GM18499 (cell line): ENCODE data around the gene TCEA3.

ENCODE experiments used
- ATAC-seq: cut with Tn5 transposase; IDR thresholded peaks from one replicate; pipeline ENCODE4 v1.9.1; 2021; ENCODE audit warnings: moderate number of reproducible peaks; ENCODE audit not compliant: insufficient read depth, unreplicated experiment

TCEA3 gene

GRCh38 chr1:23422241-23422877 lies 2.2 kb downstream of the TCEA3 start:
- no peak for ATAC-seq

GRCh38 chr1:23421753-23422240 lies 2.8 kb downstream of the TCEA3 start:
- ATAC-seq, result no peak

GRCh38 chr1:23421343-23421742 lies 3.2 kb downstream of the TCEA3 start:
- no peak for ATAC-seq

DNA sequence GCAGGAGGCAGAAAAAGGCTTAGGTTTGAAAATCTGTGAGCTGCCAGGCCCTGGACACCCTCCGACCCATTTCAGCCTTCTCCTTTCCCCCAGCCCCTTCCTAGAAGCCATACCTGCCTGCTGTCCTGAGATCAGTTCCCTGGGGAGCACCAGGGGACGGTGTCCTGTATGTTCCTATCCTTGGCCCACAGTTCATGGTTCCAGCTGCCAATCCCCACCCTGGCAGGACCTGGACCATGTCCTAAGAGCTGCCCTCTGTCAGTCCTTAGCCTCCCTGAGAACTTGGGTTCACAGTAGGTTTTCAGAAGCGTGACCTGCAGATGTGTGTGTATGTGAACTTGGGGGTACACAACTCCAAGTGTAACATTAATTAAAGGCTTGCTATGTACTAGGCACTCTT lies 3.8 kb downstream of the TCEA3 start:
- no peak for ATAC-seq

DNA sequence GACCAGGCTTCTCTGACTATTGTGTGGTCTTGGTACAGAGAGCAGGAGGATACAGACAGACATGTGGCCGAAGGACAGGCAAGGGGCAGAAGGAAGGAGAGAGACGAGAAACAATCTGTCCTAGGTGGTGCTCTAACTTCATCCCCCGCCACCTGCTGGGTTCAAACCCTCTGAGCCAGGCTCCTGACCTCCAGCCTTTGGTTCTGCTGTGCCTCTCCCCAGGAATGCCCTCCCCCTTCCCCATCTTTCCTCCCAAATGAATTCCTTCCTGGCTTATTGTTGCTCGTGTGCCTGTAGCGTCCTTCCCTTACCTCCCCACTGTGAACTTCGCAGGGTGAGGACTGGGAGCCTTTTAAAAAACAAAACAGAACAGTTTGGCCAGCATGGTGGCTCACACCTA lies 5.4 kb downstream of the TCEA3 start:
- ATAC-seq, result no peak

DNA sequence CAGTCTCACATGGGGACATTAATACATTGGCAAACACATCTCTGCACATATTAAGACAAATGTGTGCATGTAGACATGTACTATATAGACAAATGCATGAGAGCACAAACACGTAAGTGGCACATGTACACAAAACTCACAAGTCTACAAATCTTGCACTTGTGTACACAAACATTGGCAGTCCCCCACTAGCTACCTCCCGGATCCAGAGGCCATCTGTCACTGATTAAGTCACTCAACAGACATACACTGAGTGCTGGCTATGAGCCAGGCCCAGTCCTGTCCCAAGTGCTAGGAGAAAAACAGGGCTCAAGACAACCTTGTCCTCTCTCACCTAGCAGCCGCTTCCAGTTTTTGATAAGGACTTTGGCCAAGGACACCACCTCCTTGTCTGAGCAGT lies 7.0 kb downstream of the TCEA3 start:
- no peak for ATAC-seq

DNA sequence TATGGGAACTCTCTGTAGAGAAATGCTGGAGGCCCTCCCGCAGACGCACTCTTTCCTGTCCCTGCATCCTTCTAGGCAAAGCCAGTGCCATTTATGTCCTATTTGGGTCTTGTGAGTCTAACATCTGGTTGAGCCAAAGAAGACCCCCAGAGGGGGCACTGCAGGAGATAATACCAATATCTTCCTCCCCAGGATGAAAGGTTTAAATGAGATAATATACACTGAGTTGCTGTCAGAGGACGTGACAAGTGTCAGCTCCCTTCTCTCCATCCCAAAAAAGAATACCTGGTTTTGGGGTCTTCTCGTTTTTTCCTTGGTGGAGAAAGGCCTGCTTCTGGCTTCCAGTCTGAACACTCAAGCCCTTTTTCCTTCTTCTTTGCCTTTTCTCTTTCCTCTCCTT lies 7.6 kb downstream of the TCEA3 start:
- ATAC-seq, result no peak

DNA sequence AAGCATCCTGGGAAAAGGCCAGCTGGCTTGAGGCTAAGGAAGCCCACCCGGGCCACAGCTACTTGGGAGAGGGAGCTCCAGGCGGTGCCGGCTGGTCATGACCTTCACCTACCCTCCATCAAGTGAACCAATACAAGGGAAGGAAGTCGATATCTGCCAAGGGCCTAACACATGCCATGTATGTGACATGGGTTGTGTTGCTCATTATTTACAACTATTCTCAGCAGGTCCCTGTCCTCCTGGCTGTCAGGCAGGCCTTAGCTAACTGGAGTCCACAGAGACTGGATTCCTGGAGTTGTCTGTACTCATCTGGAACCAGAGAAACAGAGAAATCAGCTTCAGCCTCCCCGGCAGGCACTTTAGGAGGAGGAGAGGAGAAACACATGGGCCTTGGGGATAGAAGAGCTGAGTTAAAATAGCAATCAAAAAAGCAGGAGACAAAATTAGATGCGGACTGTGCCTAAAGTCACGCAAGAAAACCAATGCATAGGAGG lies 15.7 kb downstream of the TCEA3 start:
- no peak for ATAC-seq

DNA sequence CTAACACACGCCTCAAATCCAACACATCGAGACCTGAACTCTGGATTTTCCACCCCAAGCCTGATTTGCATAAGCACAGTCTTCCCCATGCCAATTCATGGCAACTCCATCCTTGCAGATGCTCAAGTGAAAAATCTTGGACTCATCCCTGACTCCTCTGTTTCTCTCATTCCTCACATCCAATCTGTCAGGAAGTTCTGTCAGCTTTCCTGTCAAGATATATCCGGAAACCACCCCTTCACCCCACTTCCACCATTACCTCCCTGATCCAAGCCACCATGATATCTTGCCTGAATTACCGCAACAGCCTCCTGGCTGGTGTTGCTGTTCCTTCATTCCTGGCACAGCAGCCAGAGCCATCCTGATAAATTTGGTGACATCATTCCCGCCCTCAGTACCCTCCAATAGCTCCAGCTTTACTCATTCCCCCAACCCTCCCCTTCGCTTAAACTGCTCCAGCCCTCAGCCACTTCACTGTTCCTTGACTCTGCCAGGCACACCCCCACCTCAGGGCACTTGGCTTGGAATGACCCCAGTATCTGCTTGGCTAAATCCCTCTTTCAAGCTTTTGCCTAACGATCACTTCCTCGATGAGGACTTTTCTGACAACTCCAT lies 17.4 kb downstream of the TCEA3 start:
- no peak for ATAC-seq

GRCh38 chr1:23405946-23406345 lies 18.6 kb downstream of the TCEA3 start:
- no peak for ATAC-seq

DNA sequence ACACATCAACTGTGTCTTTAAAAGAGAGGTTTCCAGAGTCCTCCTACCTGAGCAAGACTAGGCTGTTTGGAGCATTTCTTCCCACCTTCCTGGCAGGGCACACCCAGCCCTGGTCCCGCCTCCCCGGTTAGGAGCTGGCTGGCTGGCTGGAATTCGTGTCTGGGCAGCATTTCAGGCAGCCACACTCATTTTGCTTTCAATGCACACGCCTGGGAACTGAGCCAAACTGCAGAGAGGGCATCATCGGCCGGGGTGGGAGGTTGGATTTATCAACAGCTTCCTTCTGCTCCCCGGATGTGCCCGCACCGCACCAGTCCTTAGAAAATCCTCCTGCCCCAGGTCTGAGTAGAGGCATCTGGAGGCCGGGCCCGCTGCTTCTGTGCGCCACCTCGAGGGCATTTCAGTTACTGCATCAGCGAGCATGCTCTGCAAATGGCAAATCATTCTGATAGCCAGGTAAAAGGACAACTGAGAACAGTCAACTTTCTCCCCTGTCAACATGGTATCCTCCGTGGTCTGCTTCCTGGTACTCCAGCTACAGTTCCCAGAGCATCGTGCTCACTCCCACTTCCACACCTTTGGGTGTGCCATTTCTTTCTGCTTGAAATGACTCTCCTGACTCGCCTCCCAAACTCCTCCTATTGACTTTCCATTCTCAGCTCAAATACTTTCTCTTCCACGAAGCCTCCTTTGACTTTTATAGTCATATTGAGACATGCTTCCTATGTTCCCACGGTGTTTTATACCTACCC lies 20.6 kb downstream of the TCEA3 start:
- ATAC-seq, result no peak

DNA sequence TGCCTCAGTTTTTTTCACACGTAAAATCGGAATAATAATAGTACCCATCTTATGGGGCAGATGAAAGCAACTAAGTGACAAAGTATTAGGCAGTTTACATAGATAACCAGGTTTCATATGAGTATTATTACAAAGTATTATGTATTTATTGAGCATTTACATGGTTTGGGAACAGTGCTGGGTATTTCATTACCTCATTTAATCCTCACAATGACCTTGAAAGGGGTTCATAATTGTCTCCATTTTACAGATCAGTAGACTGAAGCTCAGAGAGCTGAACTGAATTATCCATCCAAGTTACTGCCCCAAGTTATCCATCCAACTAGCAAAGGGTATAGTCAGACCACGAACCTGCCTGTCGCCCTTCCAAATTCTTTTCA lies 21.2 kb downstream of the TCEA3 start:
- no peak for ATAC-seq

DNA sequence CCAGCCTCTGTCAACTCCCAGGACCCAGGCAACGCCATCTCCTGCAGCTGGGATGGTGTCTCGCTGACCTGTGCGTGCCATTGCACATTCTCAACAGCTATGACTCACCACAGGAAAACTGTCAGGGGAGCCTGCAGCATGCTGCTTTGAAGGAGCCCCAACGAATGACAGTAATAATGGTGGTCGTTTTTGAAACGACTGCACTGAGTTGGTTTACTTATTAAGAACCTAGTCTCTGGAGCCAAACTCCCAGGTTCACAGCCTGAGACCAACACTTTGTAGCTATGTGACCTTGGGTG lies 21.6 kb downstream of the TCEA3 start:
- no peak for ATAC-seq

DNA sequence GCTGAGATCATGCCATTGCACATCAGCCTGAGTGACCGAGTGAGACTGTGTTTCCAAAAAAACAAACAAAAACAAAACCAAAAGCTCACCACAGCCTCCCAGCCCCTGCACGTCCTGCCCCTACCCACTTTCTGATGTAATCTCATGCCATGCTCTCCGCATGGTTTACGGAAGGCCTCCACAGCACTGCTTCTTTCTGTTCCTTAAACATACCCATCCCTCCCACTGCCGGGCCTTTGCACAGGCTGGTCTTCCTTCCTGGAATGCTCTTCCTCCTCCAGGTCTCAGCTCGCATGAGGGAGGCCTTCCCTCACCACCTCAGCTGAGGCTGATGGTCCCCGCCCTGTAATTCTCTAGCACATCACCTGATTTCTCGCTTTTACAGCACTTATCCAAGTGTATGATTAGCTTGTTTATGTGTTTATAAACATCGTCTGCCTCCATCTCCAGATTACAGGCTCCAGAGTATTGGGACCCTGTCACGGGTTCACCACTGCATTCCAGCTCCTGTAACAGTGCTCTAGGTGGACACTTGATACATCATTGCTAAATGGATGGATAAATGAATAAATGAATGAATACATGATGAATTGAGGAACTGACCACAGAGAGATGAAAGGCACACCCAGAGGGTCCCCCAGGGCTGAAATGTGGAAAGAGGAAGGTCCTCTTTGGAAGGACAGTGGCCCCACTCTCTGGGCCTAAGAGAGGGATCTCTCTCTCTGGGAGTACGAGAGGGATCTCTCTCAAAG lies 22.1 kb downstream of the TCEA3 start:
- ATAC-seq, result no peak

DNA sequence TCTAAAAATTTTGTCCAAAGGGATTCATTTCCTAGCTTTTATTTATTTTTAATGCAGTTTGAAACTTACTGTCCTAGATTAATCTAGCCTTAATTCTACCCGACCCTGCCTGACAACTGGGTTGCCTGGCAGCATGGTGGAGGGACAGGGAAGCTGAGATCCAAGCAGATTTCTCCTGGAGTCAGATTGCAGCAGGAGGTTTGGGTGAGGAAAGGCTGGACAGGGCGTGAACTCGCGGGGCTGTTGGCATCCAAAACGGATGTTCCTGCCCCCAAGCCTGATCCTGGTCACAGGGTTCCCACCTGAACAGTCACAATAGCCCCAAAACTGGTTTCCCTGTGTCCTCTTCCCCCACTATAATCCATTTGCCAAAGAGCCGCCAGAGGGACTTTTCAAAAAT lies 23.2 kb downstream of the TCEA3 start:
- no peak for ATAC-seq

- ATAC-seq, result no peak
Observed at GRCh38 chr1:23400324-23401114, 24.0 kb downstream of the TCEA3 start.

GRCh38 chr1:23399229-23399628 lies 25.3 kb downstream of the TCEA3 start:
- no peak for ATAC-seq

GRCh38 chr1:23397908-23398307 lies 26.6 kb downstream of the TCEA3 start:
- ATAC-seq, result no peak

- ATAC-seq, result no peak
Observed at GRCh38 chr1:23396380-23396779, 28.2 kb downstream of the TCEA3 start.

GRCh38 chr1:23395849-23396248 lies 28.7 kb downstream of the TCEA3 start:
- no peak for ATAC-seq
